ENCODE results near the gene DPM1.

DPM1 gene

DNA sequence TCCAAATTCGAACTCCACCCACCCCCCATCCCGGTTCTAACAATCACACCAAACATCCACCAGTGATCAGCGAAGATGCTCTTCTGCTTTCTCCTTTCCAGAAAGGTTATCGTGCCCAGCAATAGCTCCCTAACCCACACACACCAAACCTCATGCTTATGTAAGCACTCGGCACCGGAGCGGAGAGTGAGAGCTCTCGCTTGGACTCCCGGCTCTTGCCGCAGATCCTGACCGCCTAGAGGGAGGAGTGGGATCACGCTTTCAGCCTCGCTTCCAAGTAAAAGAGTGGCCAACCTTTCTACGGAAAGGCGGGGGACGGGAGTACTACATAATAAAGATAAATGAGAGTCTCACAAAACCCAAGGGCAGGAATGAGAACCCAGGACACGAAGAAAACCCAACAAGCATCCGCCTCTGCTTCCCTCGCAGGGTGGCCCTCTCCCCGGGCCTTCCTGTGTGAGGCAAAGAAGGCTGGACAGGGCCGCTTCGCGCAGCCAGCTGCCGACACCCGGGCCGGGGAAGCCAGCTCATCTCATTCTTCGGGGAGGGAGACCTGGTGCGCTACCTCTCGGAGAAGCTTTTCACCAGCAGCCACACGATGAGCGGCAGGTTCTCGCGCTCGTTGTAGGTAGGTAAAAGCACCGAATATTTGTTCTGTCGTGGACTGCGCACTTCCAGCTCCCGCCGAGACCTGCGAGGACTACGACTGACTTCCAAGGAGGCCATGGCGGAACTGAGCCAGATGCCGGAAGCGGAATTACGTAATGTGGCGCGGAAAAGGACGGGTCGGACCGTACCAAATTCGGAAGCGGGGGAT, at the start of gene DPM1:
Gene DPM1 (minus strand): TSS at position 735 of the 817 bp plus-strand sequence. CDS start 9 bp downstream, at position 726.
- Mint-ChIP-seq H3K36me3 (ENCODE audit: low read depth) (peaks cover 90% of the 10 kb centered on the region), H3K27me3 (no peaks in the 10 kb centered on the region), H3K9me3 (no peaks in the 10 kb centered on the region), H3K4me3 (peak within 1 kb of the TSS; percentile 93), H3K4me1 (ENCODE audit: low read depth) (peaks cover 73% of the 10 kb centered on the region), H3K27ac (peak within 1 kb of the TSS; percentile 100)
- peak; percentile 89 for DNase-seq

DNA sequence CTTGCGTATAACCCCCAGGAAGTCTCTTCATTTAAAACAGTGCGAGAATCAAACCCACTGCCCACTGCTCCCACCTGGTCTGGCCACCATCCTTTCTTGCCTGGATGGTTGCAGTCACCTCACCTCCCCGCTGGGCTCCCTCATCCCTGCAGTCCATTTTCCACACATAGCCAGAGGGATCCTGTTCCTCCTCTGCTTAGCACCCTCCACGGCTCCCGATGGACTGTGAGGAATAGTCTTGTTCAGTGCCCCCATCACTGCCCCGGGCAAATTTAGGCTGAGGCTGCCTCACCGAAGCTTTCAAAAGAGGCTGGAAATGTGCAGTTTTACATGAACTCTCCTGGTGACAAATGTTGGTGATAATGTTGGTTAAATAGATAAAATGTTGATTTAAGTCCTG, 46.9 kb upstream of the DPM1 start:
- Mint-ChIP-seq H3K27ac (no peak overlapping the region), H3K27me3 (peaks cover 30% of the 10 kb centered on the region), H3K9me3 (no peaks in the 10 kb centered on the region), H3K4me3 (no peak overlapping the region), H3K4me1 (ENCODE audit: low read depth) (peaks cover 5% of the 10 kb centered on the region), H3K36me3 (ENCODE audit: low read depth) (no peaks in the 10 kb centered on the region)
- DNase-seq = no peak

DNA sequence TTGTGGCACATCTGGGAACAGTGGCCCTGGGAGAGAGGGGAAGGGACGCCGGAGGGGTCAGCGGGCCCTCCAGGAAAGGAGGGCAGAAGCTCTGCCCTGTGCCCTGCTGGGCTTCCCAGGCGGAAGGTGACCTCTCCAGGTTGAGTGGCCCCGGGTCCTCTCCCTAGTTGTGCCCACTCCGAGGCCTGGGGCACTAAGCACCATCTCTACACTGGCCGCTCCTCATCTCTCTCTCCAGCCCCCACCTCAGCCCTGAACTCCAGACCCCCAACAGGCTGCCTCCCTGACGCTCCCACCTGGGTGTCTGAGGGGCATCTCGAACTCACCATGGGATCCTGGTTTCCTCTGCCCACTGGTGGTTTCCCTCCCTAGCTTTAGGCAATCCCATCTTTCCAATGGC, 46.4 kb upstream of the DPM1 start:
- Mint-ChIP-seq H3K9me3 (no peaks in the 10 kb centered on the region), H3K27ac (no peak overlapping the region), H3K4me1 (ENCODE audit: low read depth) (peaks cover 5% of the 10 kb centered on the region), H3K4me3 (no peak overlapping the region), H3K36me3 (ENCODE audit: low read depth) (no peaks in the 10 kb centered on the region), H3K27me3 (peaks cover 32% of the 10 kb centered on the region)
- no peak for DNase-seq

DNA sequence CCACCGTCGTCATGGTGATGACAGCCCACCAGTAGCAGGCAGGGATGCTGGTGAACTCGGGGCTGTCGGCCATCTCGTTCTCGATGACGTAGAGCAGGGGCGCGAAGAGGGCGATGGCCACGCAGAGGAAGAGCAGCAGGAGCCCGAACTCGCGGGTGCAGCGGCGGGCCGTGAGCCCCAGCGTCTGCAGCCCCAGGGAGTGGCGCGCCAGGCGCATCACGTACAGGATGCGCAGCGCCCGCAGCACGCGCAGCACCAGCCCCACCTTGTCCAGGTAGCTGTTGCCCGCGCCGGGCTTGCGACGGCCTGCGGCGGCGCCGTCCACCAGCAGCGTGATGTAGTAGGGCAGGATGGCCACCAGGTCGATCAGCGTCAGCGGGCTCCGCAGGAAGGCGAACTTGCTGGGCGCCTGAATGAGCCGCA, 46.0 kb upstream of the DPM1 start:
- peaks cover 5% of the 10 kb centered on the region for H3K4me1 Mint-ChIP-seq (ENCODE audit: low read depth)
- no peak overlapping the region for H3K27ac Mint-ChIP-seq
- no peak overlapping the region for H3K4me3 Mint-ChIP-seq
- H3K27me3 Mint-ChIP-seq = peaks cover 34% of the 10 kb centered on the region
- H3K36me3 Mint-ChIP-seq (ENCODE audit: low read depth) = no peaks in the 10 kb centered on the region
- no peak for DNase-seq
- H3K9me3 Mint-ChIP-seq = no peaks in the 10 kb centered on the region

DNA sequence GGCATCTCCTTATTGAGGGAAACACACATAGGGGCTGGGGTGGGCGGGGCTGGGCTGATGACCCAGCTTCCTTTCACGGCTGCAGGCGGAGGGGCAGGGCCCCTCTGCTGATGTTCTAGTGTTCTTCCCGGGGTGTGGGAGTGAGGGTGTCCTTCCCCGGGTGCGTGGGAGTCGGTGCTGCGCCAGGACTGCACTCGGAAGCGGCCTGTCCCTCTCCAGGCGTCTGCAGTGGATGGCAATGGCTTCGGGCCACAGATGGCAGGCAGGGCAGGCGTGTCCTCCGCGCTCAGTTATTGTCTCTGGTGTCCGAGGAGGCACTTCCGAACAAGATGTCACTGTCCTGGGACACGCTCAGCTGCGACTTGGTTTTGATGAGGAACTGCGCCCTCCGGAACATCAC, 45.4 kb upstream of the DPM1 start:
- H3K27me3 Mint-ChIP-seq = peaks cover 40% of the 10 kb centered on the region
- no peak overlapping the region for H3K4me3 Mint-ChIP-seq
- H3K9me3 Mint-ChIP-seq = no peaks in the 10 kb centered on the region
- H3K36me3 Mint-ChIP-seq (ENCODE audit: low read depth) = no peaks in the 10 kb centered on the region
- H3K4me1 Mint-ChIP-seq (ENCODE audit: low read depth) = peaks cover 5% of the 10 kb centered on the region
- H3K27ac Mint-ChIP-seq = no peak overlapping the region
- no peak for DNase-seq

DNA sequence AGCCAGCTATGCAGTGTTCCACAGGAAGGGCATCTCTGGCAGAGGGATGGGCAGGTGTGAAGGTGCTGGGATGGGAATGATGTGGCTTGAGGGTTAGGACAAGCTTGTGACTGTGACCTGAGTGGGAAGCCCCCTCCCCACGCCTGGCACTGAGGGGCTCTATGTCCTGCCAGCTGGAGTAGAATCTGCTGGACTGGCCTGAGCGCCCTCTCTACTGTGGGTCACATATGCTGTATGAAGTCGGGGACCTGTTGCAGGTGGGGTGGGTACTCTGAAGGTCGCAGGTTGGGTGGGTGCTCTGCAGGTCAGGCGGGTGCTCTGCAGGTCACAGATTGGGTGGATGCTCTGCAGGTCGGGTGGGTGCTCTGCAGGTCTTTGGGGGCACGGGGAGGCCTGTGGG, 44.3 kb upstream of the DPM1 start:
- no peaks in the 10 kb centered on the region for H3K9me3 Mint-ChIP-seq
- H3K36me3 Mint-ChIP-seq (ENCODE audit: low read depth) = no peaks in the 10 kb centered on the region
- H3K4me3 Mint-ChIP-seq = no peak overlapping the region
- peaks cover 43% of the 10 kb centered on the region for H3K27me3 Mint-ChIP-seq
- peaks cover 5% of the 10 kb centered on the region for H3K4me1 Mint-ChIP-seq (ENCODE audit: low read depth)
- no peak for DNase-seq
- H3K27ac Mint-ChIP-seq = no peak overlapping the region

DNA sequence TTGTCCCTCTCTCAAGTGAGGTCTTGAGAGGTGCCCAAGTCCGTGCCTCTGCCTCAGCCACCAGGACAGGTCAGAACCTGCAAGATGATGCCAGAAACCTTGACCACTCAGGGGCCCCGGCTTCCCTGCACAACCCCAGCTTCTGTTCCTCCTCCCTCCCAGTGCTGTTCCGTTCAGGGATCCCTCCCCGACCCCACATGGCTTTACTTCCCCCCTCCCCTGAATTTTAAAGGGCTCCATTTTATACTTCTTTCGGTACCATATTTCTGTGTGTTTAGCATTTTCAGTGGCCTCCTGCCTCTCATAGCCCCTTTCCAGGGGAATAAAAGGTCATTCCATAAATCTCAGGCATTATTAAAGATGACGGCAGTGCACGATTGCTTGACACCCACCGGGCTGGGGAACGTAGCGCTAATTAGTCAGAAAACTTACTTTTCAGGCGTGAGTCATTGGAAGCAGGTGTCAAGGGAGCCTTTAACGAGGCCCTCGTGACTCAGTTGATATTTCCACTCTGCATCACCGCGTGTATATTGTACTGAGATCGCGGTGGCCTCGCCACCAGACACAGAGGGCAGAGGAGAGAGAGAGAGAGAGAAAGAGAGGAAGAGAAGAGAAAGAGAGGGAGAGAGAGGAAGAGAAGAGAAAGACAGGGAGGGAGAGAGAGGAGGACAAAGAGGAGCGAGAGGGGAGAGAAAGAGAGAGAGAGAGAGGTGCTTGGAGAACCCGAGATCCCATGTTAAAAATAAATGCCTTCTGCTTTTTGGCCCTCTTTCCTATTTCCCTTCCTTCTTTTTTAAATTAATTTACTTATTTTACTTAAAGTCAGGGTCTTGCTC, 43.3 kb upstream of the DPM1 start:
- no peak overlapping the region for H3K27ac Mint-ChIP-seq
- no peak for DNase-seq
- H3K27me3 Mint-ChIP-seq = peaks cover 43% of the 10 kb centered on the region
- peaks cover 5% of the 10 kb centered on the region for H3K4me1 Mint-ChIP-seq (ENCODE audit: low read depth)
- no peaks in the 10 kb centered on the region for H3K9me3 Mint-ChIP-seq
- H3K36me3 Mint-ChIP-seq (ENCODE audit: low read depth) = no peaks in the 10 kb centered on the region
- no peak overlapping the region for H3K4me3 Mint-ChIP-seq

DNA sequence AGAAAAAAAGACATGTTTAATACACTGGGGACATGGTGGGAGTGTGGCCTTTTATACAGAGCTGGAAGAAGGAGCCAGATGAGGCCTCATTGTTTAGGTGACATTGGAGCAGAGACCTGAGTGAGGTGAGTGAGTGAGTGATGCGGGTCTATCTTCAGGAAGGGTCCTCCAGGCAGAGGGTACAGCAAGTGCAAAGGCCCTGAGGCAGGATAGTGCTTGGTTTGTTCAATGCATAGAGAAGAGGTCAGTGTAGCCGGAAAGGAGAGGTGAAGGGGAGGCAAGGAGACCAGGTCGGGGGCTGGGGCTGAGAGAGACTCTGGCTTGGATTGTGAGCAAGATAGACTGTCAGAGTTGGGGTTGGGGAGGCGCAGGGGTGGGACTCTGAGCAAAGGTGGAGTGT, 41.0 kb upstream of the DPM1 start:
- H3K27me3 Mint-ChIP-seq = peaks cover 39% of the 10 kb centered on the region

DNA sequence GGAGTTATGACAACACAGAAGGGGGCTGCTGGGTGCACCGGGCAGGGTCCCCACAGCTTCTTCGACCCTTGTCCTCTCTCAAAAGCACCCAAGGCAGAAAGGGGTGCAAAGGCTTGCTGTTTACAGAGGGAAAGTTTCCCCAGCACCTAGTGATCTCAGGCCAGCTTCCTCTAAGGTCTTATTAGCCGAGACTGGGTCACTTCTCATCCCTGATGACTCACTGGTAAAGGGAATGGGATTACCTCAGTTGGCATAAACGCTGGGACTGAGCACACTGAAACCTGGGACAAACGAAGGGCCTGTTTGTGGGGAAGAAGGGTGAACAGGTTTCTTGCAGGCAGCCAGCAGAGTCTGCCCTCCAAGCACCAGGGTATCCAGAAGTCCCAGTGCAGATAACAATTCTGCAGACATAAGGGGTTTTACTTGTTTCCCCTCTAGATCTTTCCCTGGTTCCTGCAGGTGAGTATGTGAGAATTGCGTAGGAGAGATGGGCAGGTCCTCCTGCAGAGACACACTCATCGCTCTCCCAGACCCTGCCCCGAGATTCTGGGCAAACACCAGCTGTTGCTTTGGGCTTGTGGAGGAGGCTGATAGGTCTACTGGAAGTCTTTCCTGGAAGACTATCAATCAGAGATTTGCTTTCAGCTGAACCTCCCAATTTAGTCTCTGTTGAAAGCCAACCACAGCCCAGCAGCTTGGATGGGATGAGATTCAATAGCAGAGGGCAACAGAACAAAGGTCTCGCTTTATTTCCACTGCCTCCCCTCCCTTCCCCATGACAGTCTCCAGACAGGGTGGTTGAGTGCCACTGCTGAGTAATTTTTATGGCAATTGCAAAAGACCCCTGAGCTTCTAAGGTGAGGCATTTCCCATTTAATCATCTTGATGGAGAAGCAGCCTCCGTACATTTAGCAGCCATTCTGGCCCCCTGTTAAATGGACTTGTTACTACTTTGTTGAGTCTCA, 38.9 kb upstream of the DPM1 start:
- H3K27me3 Mint-ChIP-seq = peaks cover 28% of the 10 kb centered on the region
- no peak overlapping the region for H3K4me3 Mint-ChIP-seq
- H3K36me3 Mint-ChIP-seq (ENCODE audit: low read depth) = no peaks in the 10 kb centered on the region
- H3K27ac Mint-ChIP-seq = no peak overlapping the region
- H3K9me3 Mint-ChIP-seq = no peaks in the 10 kb centered on the region
- H3K4me1 Mint-ChIP-seq (ENCODE audit: low read depth) = peaks cover 9% of the 10 kb centered on the region
- DNase-seq = no peak

More for the DNA sequence above, 41.0 kb upstream of the DPM1 start:
- Mint-ChIP-seq H3K9me3 (no peaks in the 10 kb centered on the region), H3K36me3 (ENCODE audit: low read depth) (no peaks in the 10 kb centered on the region), H3K27ac (no peak overlapping the region), H3K4me1 (ENCODE audit: low read depth) (peaks cover 5% of the 10 kb centered on the region), H3K4me3 (no peak overlapping the region)
- no peak for DNase-seq

DNA sequence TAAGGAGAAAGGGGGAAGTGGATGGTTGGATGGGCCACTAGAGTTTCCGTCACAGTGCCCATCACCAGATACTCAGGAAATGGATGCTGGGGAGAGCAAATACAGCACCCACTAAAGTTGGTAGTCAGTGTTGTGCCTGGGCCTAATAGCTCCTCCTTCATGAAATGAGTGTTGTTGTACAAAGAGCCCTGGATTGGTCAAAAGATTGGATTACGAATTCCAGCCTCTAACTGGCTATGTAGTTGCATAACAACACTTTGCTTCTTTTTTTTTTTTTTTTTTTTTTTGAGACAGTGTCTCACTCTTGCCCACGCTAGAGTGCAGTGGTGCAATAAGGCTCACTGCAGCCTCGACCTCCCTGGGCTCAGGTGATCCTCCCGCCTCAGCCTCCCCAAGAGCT, 37.2 kb upstream of the DPM1 start:
- no peak overlapping the region for H3K4me3 Mint-ChIP-seq
- H3K27me3 Mint-ChIP-seq = peaks cover 20% of the 10 kb centered on the region
- no peak for DNase-seq
- H3K9me3 Mint-ChIP-seq = no peaks in the 10 kb centered on the region
- peaks cover 5% of the 10 kb centered on the region for H3K4me1 Mint-ChIP-seq (ENCODE audit: low read depth)
- H3K36me3 Mint-ChIP-seq (ENCODE audit: low read depth) = no peaks in the 10 kb centered on the region
- H3K27ac Mint-ChIP-seq = no peak overlapping the region

DNA sequence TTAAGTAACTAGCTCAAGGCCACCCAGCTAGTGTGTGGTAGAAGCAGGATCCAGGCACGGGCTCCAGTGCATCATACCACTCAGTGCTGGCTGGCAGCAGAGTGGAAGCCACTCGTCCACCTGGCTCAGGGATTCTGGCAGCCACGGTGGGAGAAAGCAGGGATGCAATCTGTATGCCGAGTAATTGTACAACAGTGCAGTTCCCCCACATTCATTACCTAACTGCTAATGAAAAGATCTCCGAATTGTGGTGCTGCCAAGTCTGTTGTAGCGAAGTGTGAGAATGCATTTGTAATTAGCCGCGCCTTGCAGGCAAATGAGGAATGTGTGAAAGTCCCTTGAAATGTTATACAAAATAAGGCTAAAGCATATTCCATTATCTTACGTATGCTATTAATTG, 35.5 kb upstream of the DPM1 start:
- no peaks in the 10 kb centered on the region for H3K36me3 Mint-ChIP-seq (ENCODE audit: low read depth)
- no peak overlapping the region for H3K27ac Mint-ChIP-seq
- H3K4me3 Mint-ChIP-seq = no peak overlapping the region
- no peaks in the 10 kb centered on the region for H3K9me3 Mint-ChIP-seq
- peaks cover 5% of the 10 kb centered on the region for H3K4me1 Mint-ChIP-seq (ENCODE audit: low read depth)
- peaks cover 8% of the 10 kb centered on the region for H3K27me3 Mint-ChIP-seq
- no peak for DNase-seq

DNA sequence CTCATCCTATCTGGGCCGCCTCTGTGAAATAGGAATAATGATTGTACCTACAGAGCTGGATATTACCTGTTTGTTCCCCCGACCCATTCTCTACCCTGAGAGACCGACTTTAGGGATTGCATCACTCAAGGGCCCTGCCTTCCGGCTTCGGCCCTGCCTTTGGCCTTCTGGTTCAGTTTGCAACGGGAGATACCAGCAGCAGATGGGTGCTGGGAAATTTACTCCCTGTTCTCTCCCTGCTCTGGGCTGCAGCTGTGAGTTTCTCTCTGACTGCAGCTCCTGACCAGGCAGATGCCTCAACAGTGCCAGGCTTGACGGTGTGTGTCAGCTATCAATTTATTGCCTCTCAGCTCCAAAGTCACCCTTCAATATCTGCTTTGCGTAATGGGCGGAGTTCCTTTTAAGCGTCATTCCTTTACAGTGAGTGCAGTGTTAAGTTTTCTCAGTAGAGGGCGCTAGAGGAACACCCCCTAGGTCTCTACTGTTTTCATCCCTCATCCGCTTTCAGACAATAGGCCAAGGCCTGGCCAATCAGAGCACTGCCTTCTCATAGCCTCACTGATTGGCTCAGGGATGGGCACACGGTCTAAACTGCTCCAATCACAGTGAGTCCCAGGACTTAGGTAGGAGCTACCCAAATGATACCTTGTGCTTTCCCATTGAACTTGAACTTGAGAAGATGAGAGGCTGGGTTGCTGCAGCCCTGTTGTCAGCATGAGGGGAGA, 34.6 kb upstream of the DPM1 start:
- peaks cover 7% of the 10 kb centered on the region for H3K27me3 Mint-ChIP-seq
- no peak overlapping the region for H3K4me3 Mint-ChIP-seq
- H3K36me3 Mint-ChIP-seq (ENCODE audit: low read depth) = no peaks in the 10 kb centered on the region
- no peaks in the 10 kb centered on the region for H3K9me3 Mint-ChIP-seq
- H3K4me1 Mint-ChIP-seq (ENCODE audit: low read depth) = peaks cover 5% of the 10 kb centered on the region
- H3K27ac Mint-ChIP-seq = no peak overlapping the region
- no peak for DNase-seq

DNA sequence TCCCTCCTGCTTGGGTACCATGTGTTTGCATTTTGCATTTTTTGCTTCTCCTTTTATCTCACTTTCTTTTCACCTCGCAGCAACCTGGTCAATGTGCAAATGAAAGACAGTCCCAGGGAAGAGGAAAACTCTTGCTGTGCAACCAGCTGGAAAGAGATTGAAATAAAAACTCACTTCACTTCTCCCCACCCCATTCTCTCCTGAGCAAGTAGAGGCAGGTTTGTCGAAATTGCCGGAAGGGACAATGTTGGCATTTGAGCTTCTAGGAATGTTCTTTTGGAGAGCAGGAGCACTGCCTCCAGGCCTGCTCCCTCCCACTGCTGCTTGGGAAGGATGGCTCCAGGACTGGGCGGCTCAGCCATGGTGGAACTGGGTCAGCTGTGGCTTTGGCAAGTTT, 34.0 kb upstream of the DPM1 start:
- H3K36me3 Mint-ChIP-seq (ENCODE audit: low read depth) = no peaks in the 10 kb centered on the region
- no peak overlapping the region for H3K4me3 Mint-ChIP-seq
- H3K27ac Mint-ChIP-seq = no peak overlapping the region
- peaks cover 6% of the 10 kb centered on the region for H3K4me1 Mint-ChIP-seq (ENCODE audit: low read depth)
- H3K9me3 Mint-ChIP-seq = no peaks in the 10 kb centered on the region
- peaks cover 11% of the 10 kb centered on the region for H3K27me3 Mint-ChIP-seq
- DNase-seq = no peak

DNA sequence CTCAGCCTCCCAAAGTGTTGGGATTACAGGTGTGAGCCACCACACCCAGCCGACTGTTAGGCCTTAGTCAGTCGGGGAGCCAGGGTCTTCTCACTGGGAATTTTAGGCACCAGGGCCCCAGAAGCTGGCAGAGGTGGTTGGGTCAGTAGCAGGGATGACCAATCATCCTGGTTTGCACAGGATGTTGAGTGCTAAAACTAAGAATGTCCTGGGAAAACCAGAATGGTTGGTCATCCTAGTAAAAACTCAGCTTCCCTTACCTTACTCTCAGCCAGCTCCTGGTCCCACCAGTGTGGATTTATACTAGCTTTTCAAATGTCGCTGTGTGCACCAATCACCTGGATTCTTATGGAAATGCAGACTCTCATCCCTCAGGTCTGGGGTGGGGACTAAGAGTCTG, 32.7 kb upstream of the DPM1 start:
- DNase-seq = no peak
- Mint-ChIP-seq H3K36me3 (ENCODE audit: low read depth) (no peaks in the 10 kb centered on the region), H3K27ac (no peak overlapping the region), H3K27me3 (peaks cover 18% of the 10 kb centered on the region), H3K9me3 (no peaks in the 10 kb centered on the region), H3K4me1 (ENCODE audit: low read depth) (peaks cover 6% of the 10 kb centered on the region), H3K4me3 (no peak overlapping the region)
